Measurements from ENCODE around the gene SMCO4.
"Not testable (repeated sequence)": the region's sequence is repeated elsewhere in the genome, so short reads cannot be mapped to it uniquely, and the experiment has no call there.

Gene SMCO4

GRCh38 chr11:93477684-93478234 is 65.4 kb downstream of the SMCO4 start:
- DNase-seq (ENCODE audit: low read depth, low spot score) = no peak

DNA sequence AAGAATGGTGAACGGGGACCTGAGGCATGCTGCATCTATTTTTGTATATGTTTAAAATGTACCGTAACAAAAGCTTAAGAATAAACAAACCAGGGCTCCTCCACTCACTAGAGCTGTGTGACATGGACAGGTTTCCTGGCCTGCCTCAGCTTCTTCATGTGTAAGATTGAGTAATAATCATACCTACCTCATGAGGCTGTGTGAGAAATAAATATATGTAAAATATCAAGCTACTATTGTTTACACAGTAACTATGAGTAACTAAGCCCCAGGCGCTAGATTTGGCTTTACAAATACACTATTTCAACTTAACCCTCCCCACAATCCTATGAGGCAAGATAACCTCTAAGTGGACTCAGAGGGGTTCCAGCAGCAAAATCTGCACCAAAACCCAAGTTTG is 66.4 kb downstream of the SMCO4 start:
- DNase-seq (ENCODE audit: low read depth, low spot score) = no peak

- no peak for DNase-seq (ENCODE audit: low read depth, low spot score)
These were observed 69.1 kb downstream of the SMCO4 start for GRCh38 chr11:93474123-93474522.

DNA sequence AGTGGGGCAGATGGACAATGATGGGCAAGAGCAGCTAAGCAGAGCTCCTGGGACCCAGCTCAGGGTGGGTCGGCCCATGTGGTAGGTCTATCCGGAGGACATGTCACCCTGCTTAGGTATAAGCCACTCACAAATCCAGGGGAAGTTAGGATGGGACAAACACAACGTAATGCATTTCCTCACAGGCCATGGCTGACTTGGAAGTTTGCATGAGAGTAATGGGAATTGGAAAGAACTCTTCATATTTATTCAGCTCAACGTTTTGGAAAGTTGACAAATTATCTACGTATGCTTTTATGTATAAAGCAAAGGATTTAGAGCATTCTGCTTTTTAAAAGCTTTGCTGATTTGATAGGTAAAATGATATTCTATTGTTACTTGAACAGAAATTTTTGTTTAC is 74.9 kb downstream of the SMCO4 start:
- no peak for DNase-seq (ENCODE audit: low read depth, low spot score)

DNA sequence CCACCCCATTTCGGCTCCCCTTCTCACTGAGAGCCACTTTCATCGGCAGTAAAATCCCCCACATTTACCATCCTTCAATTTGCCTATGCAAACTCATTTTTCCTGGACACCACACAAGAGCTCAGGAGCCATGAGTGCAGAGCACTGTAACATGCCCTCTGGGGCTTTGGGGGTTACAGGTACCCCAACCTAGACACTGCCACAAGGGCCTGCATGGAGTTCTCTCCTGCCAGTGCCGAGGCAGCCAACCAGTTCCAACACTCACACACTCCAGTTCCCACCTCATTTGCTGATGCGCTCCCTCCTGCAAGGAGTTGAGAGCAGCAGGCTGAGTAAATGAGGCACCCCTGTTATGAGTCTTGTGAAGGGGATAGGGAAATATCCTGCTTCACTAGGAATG is 76.1 kb downstream of the SMCO4 start:
- no peak for DNase-seq (ENCODE audit: low read depth, low spot score)

DNA sequence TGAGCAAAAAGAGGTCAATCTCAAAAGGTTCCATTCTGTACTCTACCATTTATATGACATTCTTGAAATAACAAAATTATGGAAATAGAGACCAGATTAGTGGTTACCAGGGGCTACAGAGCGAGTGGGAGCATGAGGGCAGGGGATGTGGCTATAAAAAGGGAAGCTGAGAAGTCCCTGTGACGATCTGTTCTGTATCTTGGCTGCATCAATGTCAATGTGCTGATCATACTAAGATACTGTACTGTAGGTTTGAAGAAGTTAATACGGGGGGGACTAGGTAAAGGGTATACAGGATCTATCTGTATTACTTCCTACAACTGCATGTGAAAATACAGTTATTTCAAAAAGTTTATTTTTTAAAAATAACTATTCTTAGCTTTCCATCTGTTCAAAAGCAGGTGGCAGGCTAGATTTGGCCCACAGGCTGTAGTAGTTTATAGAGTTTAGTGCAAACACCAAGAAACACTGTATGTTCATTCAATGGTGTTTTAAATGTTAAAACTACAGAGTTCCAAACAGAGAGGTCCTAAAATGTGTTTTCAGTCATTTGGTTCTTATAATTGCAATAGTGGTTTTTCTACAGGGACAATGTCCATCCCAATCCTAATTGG is 78.2 kb downstream of the SMCO4 start:
- no peak for DNase-seq (ENCODE audit: low read depth, low spot score)

DNA sequence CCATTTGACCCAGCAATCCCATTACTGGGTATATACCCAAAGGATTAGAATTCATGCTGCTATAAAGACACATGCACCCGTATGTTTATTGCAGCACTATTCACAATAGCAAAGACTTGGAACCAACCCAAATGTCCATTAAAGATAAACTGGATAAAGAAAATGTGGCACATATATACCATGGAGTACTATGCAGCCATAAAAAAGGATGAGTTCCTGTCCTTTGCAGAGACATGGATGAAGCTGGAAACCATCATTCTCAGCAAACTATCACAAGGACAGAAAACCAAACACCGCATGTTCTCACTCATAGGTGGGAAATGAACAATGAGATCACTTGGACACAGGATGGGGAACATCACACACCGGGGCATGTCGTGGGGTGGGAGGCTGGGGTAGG is 79.5 kb downstream of the SMCO4 start:
- not testable (repeated sequence) for DNase-seq (ENCODE audit: low read depth, low spot score)

GRCh38 chr11:93458286-93458685 is 84.9 kb downstream of the SMCO4 start:
- DNase-seq (ENCODE audit: low read depth, low spot score) = no peak

DNA sequence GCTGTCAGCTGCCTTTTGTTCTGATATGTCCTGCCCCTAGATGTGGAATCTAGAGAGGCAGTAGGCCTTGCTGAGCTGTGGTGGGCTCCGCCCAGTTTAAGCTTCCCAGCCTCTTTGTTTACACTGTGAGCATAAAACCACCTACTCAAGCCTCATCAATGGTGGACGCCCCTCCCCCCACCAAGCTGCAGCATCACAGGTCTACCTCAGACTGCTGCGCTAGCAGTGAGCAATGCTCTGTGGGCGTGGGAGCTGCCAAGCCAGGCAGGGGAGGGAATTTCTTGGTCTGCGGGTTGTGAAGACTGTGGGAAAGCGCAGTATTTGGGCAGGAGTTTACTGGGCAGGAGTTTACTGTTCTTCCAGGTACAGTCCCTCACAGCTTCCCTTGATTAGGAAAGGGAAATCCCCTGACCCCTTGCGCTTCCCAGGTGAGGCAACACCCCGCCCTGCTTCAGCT is 98.5 kb downstream of the SMCO4 start:
- no peak for DNase-seq (ENCODE audit: low read depth, low spot score)

DNA sequence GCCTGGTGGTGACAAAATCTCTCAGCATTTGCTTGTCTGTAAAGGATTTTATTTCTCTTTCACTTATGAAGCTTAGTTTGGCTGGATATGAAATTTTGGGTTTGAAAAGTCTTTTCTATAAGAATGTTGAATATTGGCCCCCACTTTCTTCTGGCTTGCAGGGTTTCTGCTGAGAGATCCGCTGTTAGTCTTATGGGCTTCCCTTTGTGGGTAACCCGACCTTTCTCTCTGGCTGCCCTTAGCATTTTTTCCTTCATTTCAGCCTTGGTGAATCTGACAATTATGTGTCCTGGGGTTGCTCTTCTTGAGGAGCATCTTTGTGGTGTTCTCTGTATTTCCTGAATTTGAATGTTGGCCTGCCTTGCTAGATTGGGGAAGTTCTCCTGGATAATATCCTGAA is 100.0 kb downstream of the SMCO4 start:
- DNase-seq (ENCODE audit: low read depth, low spot score) = not testable (repeated sequence)

DNA sequence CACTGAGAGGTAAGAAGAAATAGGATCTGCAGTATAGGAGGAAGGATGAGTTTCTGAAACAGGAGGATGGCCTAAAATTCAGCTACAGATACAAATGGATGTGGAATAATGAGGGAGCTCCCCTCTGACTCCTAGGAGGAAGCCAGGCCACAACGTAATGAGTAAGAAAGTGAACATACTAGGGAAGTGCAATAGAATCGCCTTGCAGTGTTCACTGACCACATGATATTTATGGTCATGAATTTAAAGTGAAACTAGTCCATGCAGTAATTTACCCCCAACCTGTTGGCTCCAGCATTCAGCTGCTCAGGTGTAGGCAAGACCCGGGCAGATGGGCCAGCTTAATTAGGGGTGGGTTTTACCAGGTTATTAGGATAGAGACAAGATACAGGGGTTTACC is 110.9 kb downstream of the SMCO4 start:
- DNase-seq (ENCODE audit: low read depth, low spot score) = no peak

Measured in brain pericyte (primary cell).